Measurements from ENCODE around the gene CALCOCO1. TPM values are rescaled to one million over a fixed set of nuclear protein-coding genes. Genes with fewer than 3 reads are reported as not detected.

CALCOCO1 gene
- total and polyA plus RNA-seq, 10 of the 15 experiments (the other 5 are each of a cell fraction or from before 2014, with no cell fraction given): 2.8 to 55.9 (median 13.7) TPM

GRCh38 chr12:53712059-53712643 lies 15.1 kb downstream of the CALCOCO1 start:
- Histone ChIP-seq H3K4me2 (ENCODE audit: control insufficient read depth, insufficient read depth) (no peak overlapping the region), H3K9me3 (replicated peaks; ENCODE audit: control insufficient read depth, insufficient read depth, low read length) (no peaks in the 10 kb centered on the region), H3K79me2 (ENCODE audit: control insufficient read depth, insufficient read depth, low read length) (no peaks in the 10 kb centered on the region), H3K36me3 (ENCODE audit: control insufficient read depth in 2 of 2, insufficient read depth in 2 of 2, low read length in 1 of 2) (no peaks in the 10 kb centered on the region), H3K27me3 (replicated peaks in 1 of 2; ENCODE audit: control insufficient read depth in 2 of 2, insufficient read depth in 2 of 2, low read length in 1 of 2) (0 out of 4 replicates have a peak, but pooled peaks cover 0 to 3% of the 10 kb centered on the region in 2 experiments), H3K27ac (ENCODE audit: control insufficient read depth, insufficient read depth) (no peak overlapping the region), H3K9ac (ENCODE audit: control insufficient read depth, insufficient read depth, low read length) (no peak overlapping the region), H3K4me1 (ENCODE audit: control insufficient read depth, insufficient read depth, low read length) (no peaks in the 10 kb centered on the region), H4K20me1 (ENCODE audit: control insufficient read depth, insufficient read depth) (no peaks in the 10 kb centered on the region), H2AFZ (ENCODE audit: control insufficient read depth, low read depth, low read length) (no peak overlapping the region), H3K4me3 (no peak overlapping the region)
- ATAC-seq (no peak), FAIRE-seq (no peak), DNase-seq (ENCODE audit: low read depth, low spot score) (no peak)
- no peak for TF ChIP-seq BRCA1 (IDR thresholded peaks at IDR 0.05; ENCODE audit: low read depth, low read length)
- no peak for TF ChIP-seq RB1 (IDR thresholded peaks at IDR 0.05; ENCODE audit: borderline replicate concordance)
- TF ChIP-seq MYB (IDR thresholded peaks at IDR 0.05; ENCODE audit: borderline replicate concordance, low read depth, low read length): no peak
- TF ChIP-seq GABPA (IDR thresholded peaks at IDR 0.05; ENCODE audit: low read depth): no peak
- TF ChIP-seq NR2C1 (IDR thresholded peaks at IDR 0.05): no peak
- no peak for TF ChIP-seq BCLAF1 (IDR thresholded peaks at IDR 0.05)
- TF ChIP-seq ZSCAN29 (IDR thresholded peaks at IDR 0.05): no peak
- TF ChIP-seq POLR2AphosphoS5 (IDR thresholded peaks at IDR 0.05; ENCODE audit: low read length): no peak
- ChIA-PET CTCF (no interaction called here), RAD21 (ENCODE audit: unreplicated experiment) (no interaction called here), POLR2A (no interaction called here), SMC1A (ENCODE audit: uncharacterized antibody, unreplicated experiment) (no interaction called here)
- in situ Hi-C loops (cut with MboI): no loop called here
- BruUV-seq (replicated peaks): no TSS peak
- WGBS (ENCODE audit: insufficient coverage, insufficient replicate concordance, low lambda C conversion rate, missing lambda C conversion rate): 84% methylated on average over 8 of the region's 8 CpGs
- intact Hi-C loops (cut with micrococcal nuclease; ENCODE audit: unreplicated experiment): no loop called here

Data from GM12878 (cell line).